Measurements from ENCODE around the gene NUTM2D.
"Not testable (repeated sequence)": the region's sequence is repeated elsewhere in the genome, so short reads cannot be mapped to it uniquely, and the experiment has no call there.

DNA sequence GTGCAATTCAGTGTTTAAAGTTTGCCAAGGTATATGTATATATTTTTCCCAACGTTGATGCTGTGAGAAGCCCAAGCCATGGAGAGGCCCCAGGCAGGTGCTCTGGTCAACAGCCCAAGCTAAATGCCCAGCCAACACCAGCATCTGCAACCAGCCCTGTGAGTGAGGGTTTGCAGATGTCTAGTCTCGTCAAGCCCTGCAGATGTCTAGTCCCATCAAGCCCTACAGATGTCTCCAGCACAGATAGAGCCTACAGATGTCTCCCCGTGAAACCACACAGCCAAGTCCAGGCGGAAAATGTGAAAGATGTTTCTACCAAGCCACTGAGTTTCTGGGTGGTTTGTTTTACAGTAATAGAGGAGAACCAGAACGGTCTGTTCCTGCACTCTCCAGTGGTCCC, 26.7 kb downstream of the NUTM2D start:
- TF ChIP-seq, protein P1, sequence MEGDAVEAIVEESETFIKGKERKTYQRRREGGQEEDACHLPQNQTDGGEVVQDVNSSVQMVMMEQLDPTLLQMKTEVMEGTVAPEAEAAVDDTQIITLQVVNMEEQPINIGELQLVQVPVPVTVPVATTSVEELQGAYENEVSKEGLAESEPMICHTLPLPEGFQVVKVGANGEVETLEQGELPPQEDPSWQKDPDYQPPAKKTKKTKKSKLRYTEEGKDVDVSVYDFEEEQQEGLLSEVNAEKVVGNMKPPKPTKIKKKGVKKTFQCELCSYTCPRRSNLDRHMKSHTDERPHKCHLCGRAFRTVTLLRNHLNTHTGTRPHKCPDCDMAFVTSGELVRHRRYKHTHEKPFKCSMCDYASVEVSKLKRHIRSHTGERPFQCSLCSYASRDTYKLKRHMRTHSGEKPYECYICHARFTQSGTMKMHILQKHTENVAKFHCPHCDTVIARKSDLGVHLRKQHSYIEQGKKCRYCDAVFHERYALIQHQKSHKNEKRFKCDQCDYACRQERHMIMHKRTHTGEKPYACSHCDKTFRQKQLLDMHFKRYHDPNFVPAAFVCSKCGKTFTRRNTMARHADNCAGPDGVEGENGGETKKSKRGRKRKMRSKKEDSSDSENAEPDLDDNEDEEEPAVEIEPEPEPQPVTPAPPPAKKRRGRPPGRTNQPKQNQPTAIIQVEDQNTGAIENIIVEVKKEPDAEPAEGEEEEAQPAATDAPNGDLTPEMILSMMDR (IDR thresholded peaks at IDR 0.05), result not testable (repeated sequence)
- not testable (repeated sequence) for TF ChIP-seq POLR2A (IDR thresholded peaks at IDR 0.05)

Data from body of pancreas (tissue), 4 donors.